H9 (cell line): ENCODE measurements around the gene NKAIN2. TPM values are rescaled to one million over a fixed set of nuclear protein-coding genes. Genes with fewer than 3 reads are reported as not detected.
A peak's percentile ranks its signal among the peaks of the same experiment; 100 is the strongest.

Experiments
- DNase-seq: peaks from one replicate; pipeline ENCODE4 v3.0.0-alpha.2; 2017
- H2AFZ ChIP-seq: one replicate; pipeline ENCODE4 v1.6.1; 2013; ENCODE audit warnings: mild to moderate bottlenecking, low read length, control low read depth, moderate library complexity
- H2AK5ac ChIP-seq: 2 replicates; pipeline ENCODE4 v1.6.1; 2013; ENCODE audit warnings: low read length, control low read depth, mixed read lengths; ENCODE audit not compliant: insufficient read length
- H2BK120ac ChIP-seq: one replicate; pipeline ENCODE4 v1.6.1; 2013; ENCODE audit warnings: low read depth, mild to moderate bottlenecking, low read length, control low read depth, inconsistent platforms; ENCODE audit not compliant: poor library complexity, severe bottlenecking
- H2BK12ac ChIP-seq: 2 replicates; pipeline ENCODE4 v1.6.1; 2013; ENCODE audit warnings: low read length, control low read depth, mixed read lengths, low read depth; ENCODE audit not compliant: insufficient read length
- H2BK15ac ChIP-seq: 2 replicates; pipeline ENCODE4 v1.6.1; 2013; ENCODE audit warnings: low read depth, low read length, control low read depth
- H2BK20ac ChIP-seq: one replicate; pipeline ENCODE4 v1.6.1; 2013; ENCODE audit warnings: low read depth, mild to moderate bottlenecking, low read length, control low read depth, inconsistent platforms; ENCODE audit not compliant: poor library complexity, severe bottlenecking
- H2BK5ac ChIP-seq: 2 replicates; pipeline ENCODE4 v1.6.1; 2013; ENCODE audit warnings: low read length, control low read depth, mixed read lengths; ENCODE audit not compliant: insufficient read length
- H3K14ac ChIP-seq: 2 replicates; pipeline ENCODE4 v1.6.1; 2013; ENCODE audit warnings: low read length, control low read depth; ENCODE audit not compliant: insufficient read depth
- H3K18ac ChIP-seq: 2 replicates; pipeline ENCODE4 v1.6.1; 2013; ENCODE audit warnings: low read depth, mild to moderate bottlenecking, mixed read lengths, low read length, control low read depth; ENCODE audit not compliant: insufficient read length
- H3K23ac ChIP-seq: 2 replicates; pipeline ENCODE4 v1.6.1; 2013; ENCODE audit warnings: low read length, control low read depth, mixed read lengths, low read depth; ENCODE audit not compliant: insufficient read length
- H3K23me2 ChIP-seq: 2 replicates; pipeline ENCODE4 v1.6.1; 2013; ENCODE audit warnings: low read depth, mild to moderate bottlenecking, mixed read lengths, low read length, control low read depth; ENCODE audit not compliant: insufficient read length, poor library complexity, severe bottlenecking
- H3K27ac ChIP-seq: 2 replicates; pipeline ENCODE4 v1.5.1; 2013; ENCODE audit warnings: low read length, control low read depth, mixed read lengths, low read depth; ENCODE audit not compliant: insufficient read length
- H3K27me3 ChIP-seq: 2 replicates; pipeline ENCODE4 v1.6.1; 2013; ENCODE audit warnings: low read length, control low read depth, inconsistent platforms; ENCODE audit not compliant: insufficient read depth
- H3K4ac ChIP-seq: 2 replicates; pipeline ENCODE4 v1.6.1; 2013; ENCODE audit warnings: low read depth, mild to moderate bottlenecking, control low read depth, inconsistent platforms, low read length, moderate library complexity
- H3K4me1 ChIP-seq: 2 replicates; pipeline ENCODE4 v1.6.1; 2013; ENCODE audit warnings: low read length, control low read depth, inconsistent platforms; ENCODE audit not compliant: insufficient read depth
- H3K4me2 ChIP-seq: 2 replicates; pipeline ENCODE4 v1.6.1; 2013; ENCODE audit warnings: low read length, control low read depth, mixed read lengths; ENCODE audit not compliant: insufficient read length, insufficient read depth
- H3K56ac ChIP-seq: 2 replicates; pipeline ENCODE4 v1.6.1; 2013; ENCODE audit warnings: low read depth, mild to moderate bottlenecking, mixed read lengths, low read length, control low read depth; ENCODE audit not compliant: insufficient read length
- H3K79me1 ChIP-seq: 2 replicates; pipeline ENCODE4 v1.6.1; 2013; ENCODE audit warnings: low read depth, mild to moderate bottlenecking, moderate library complexity, low read length, control low read depth, inconsistent platforms; ENCODE audit not compliant: insufficient read depth, poor library complexity, severe bottlenecking
- H3K79me2 ChIP-seq: 2 replicates; pipeline ENCODE4 v1.6.1; 2013; ENCODE audit warnings: low read length, control low read depth, inconsistent platforms; ENCODE audit not compliant: insufficient read depth
- H3K9ac ChIP-seq: 2 replicates; pipeline ENCODE4 v1.6.1; 2013; ENCODE audit warnings: low read length, control low read depth, mixed read lengths; ENCODE audit not compliant: insufficient read length; ENCODE audit errors: extremely low read depth
- H3K9me3 ChIP-seq: one replicate; pipeline ENCODE4 v1.6.1; 2013; ENCODE audit warnings: low read depth, low read length, inconsistent platforms; ENCODE audit not compliant: control insufficient read depth
- H3T11ph ChIP-seq: one replicate; pipeline ENCODE4 v1.6.1; 2013; ENCODE audit warnings: mild to moderate bottlenecking, low read length, control low read depth, inconsistent platforms
- H4K20me1 ChIP-seq: one replicate; pipeline ENCODE4 v1.6.1; 2013; ENCODE audit not compliant: control insufficient read depth, insufficient read length, insufficient read depth
- H4K5ac ChIP-seq: 2 replicates; pipeline ENCODE4 v1.6.1; 2013; ENCODE audit warnings: low read depth, mild to moderate bottlenecking, mixed read lengths, low read length, control low read depth; ENCODE audit not compliant: insufficient read length
- H4K8ac ChIP-seq: replicated peaks from 2 replicates; pipeline ENCODE4 v1.6.1; 2013; ENCODE audit warnings: low read length, control low read depth, mixed read lengths, low read depth; ENCODE audit not compliant: insufficient read length
- H4K91ac ChIP-seq: 2 replicates; pipeline ENCODE4 v1.6.1; 2013; ENCODE audit warnings: low read depth, mild to moderate bottlenecking, moderate library complexity, mixed read lengths, low read length, control low read depth; ENCODE audit not compliant: insufficient read length
- H3K27ac Mint-ChIP-seq, 3 experiments: 2 replicates in 2 of 3; 3 replicates in 1 of 3; pipeline ENCODE4 v1.8.0; 2020 to 2021; ENCODE audit warnings: mixed read lengths in 3 of 3, mild to moderate bottlenecking in 1 of 3, moderate library complexity in 1 of 3
- H3K27me3 Mint-ChIP-seq: 2 replicates; pipeline ENCODE4 v1.8.0; 2021; ENCODE audit warnings: low read depth, mild to moderate bottlenecking, moderate library complexity, mixed read lengths
- H3K36me3 Mint-ChIP-seq, 3 experiments: 2 replicates in 2 of 3; 3 replicates in 1 of 3; pipeline ENCODE4 v1.8.0; 2020 to 2021; ENCODE audit warnings: low read depth in 3 of 3, mixed read lengths in 3 of 3; ENCODE audit not compliant: insufficient read depth in 1 of 3
- H3K4me1 Mint-ChIP-seq, 2 experiments: 2 replicates each; pipeline ENCODE4 v1.8.0; 2020; ENCODE audit warnings: mixed read lengths in 2 of 2
- H3K4me3 Mint-ChIP-seq, 2 experiments: 2 replicates in 1 of 2; 3 replicates in 1 of 2; pipeline ENCODE4 v1.8.0; 2020 to 2021; ENCODE audit warnings: mild to moderate bottlenecking in 2 of 2, mixed read lengths in 2 of 2, moderate library complexity in 1 of 2
- H3K9me3 Mint-ChIP-seq, 2 experiments: 2 replicates in 1 of 2; 3 replicates in 1 of 2; pipeline ENCODE4 v1.8.0; 2020; ENCODE audit warnings: mild to moderate bottlenecking in 2 of 2, mixed read lengths in 2 of 2, moderate library complexity in 1 of 2
- CTCF ChIP-seq: fragments of 200-600 bp; sonication (generic); conservative IDR thresholded peaks from 3 replicates; pipeline ENCODE4 v1.8.0; 2021; ENCODE audit warnings: antibody characterized with exemption, mild to moderate bottlenecking
- WGBS: extraction: QIAGEN DNeasy Blood & Tissue Kit; methylation state at CpG from one replicate; pipeline ENCODE4 v1.1.7; 2013; ENCODE audit warnings: missing lambda C conversion rate, low lambda C conversion rate, mixed read lengths; ENCODE audit not compliant: insufficient read length; ENCODE audit errors: extremely low coverage; 5-methylcytosine and 5-hydroxymethylcytosine counted together
- total RNA-seq: library from RNA; stranded (reverse); gene quantifications from 2 replicates; pipeline ENCODE4 v1.2.1, GENCODE V29; 2021

Gene NKAIN2
- total RNA-seq, 1 experiment from 2014 or later, result 0.17 TPM

- H3K14ac ChIP-seq, result no peak overlapping the region
- no peak overlapping the region for H3K18ac ChIP-seq
- Mint-ChIP-seq H3K27ac (no peak overlapping the region), H3K9me3 (no peaks in the 10 kb centered on the region), H3K27me3 (0 out of 2 replicates have a peak, but pooled peaks cover under 1% of the 10 kb centered on the region), H3K4me1 (peaks cover 3 to 5% of the 10 kb centered on the region in 2 experiments; a peak in 2 of 4 replicates), H3K4me3 (no peak overlapping the region), H3K36me3 (no peaks in the 10 kb centered on the region)
- H3K4me2 ChIP-seq, result no peak overlapping the region
- no peaks in the 10 kb centered on the region for H3K27me3 ChIP-seq
- no peak overlapping the region for H4K91ac ChIP-seq
- no peak overlapping the region for H3K9ac ChIP-seq
- H3K4ac ChIP-seq, result no peak overlapping the region
- H2BK5ac ChIP-seq, result no peak overlapping the region
- H3K79me2 ChIP-seq, result no peaks in the 10 kb centered on the region
- H3K56ac ChIP-seq, result no peak overlapping the region
- no peaks in the 10 kb centered on the region for H3K23me2 ChIP-seq
- H2BK20ac ChIP-seq, result no peak overlapping the region
- no peak for DNase-seq
- H2AK5ac ChIP-seq, result no peak overlapping the region
- H2BK12ac ChIP-seq, result no peak overlapping the region
- H3K4me1 ChIP-seq, result no peaks in the 10 kb centered on the region
- no CpG with 5 or more reads among the region's 4 CpGs for WGBS
- no peak overlapping the region for H3K27ac ChIP-seq
- no peak overlapping the region for H2AFZ ChIP-seq
- peak; percentile 88 for TF ChIP-seq CTCF
- H3K9me3 ChIP-seq, result no peaks in the 10 kb centered on the region
- H3K79me1 ChIP-seq, result no peaks in the 10 kb centered on the region
- no peak overlapping the region for H3T11ph ChIP-seq
- no peak overlapping the region for H4K5ac ChIP-seq
- no peak overlapping the region for H3K23ac ChIP-seq
- H4K8ac ChIP-seq, result no peak overlapping the region
- no peak overlapping the region for H2BK15ac ChIP-seq
- H4K20me1 ChIP-seq, result no peaks in the 10 kb centered on the region
- no peak overlapping the region for H2BK120ac ChIP-seq
Measured at GRCh38 chr6:124870611-124871459, 1067.2 kb downstream of the NKAIN2 start.
